IMR-90 (cell line): ENCODE data around the gene CACNA2D3. TPM values are rescaled to one million over a fixed set of nuclear protein-coding genes. Genes with fewer than 3 reads are reported as not detected.

Source experiments
- ATAC-seq: fragments of 200-7000 bp; cut with Tn5 transposase; 2 replicates; pipeline ENCODE4 v1.9.1; 2020; ENCODE audit warnings: low read depth, mild to moderate bottlenecking, moderate library complexity
- BruUV-seq: library from RNA; stranded (reverse); fragments of 400-500 nt; replicated peaks from 2 replicates; lab custom pipeline; 2021; lab: Mats Ljungman, UMichigan
- CTCF ChIA-PET: fragments of 300-600 bp; formaldehyde crosslinking; extraction: SDS; loops from one replicate; lab custom pipeline; 2021; ENCODE audit warnings: antibody characterized with exemption; lab: Yijun Ruan, JAX
- POLR2A ChIA-PET: fragments of 300-600 bp; sonication (Branson Sonifier 250); formaldehyde crosslinking; loops from one replicate; lab custom pipeline; 2022; ENCODE audit warnings: antibody characterized with exemption; ENCODE audit not compliant: unreplicated experiment; lab: Charles Lee
- DNase-seq: peaks from one replicate; pipeline ENCODE4 v3.0.0; 2013
- H2AFZ ChIP-seq: replicated peaks from 2 replicates; pipeline ENCODE3; 2013; ENCODE audit warnings: low read length, mild to moderate bottlenecking; ENCODE audit not compliant: poor library complexity
- H2AK5ac ChIP-seq: 2 replicates; pipeline ENCODE4 v1.6.1; 2013; ENCODE audit warnings: low read depth, low read length, inconsistent platforms
- H2AK9ac ChIP-seq: replicated peaks from 2 replicates; pipeline ENCODE3; 2013; ENCODE audit warnings: mild to moderate bottlenecking, low read depth, low read length, moderate library complexity; ENCODE audit not compliant: poor library complexity
- H2BK120ac ChIP-seq: 2 replicates; pipeline ENCODE4 v1.6.1; 2013; ENCODE audit warnings: low read depth, low read length, inconsistent platforms
- H2BK15ac ChIP-seq: 3 replicates; pipeline ENCODE4 v1.6.1; 2013; ENCODE audit warnings: low read depth, low read length, inconsistent platforms
- H2BK20ac ChIP-seq: 2 replicates; pipeline ENCODE4 v1.6.1; 2013; ENCODE audit warnings: low read depth, mild to moderate bottlenecking, inconsistent platforms, low read length, moderate library complexity
- H2BK5ac ChIP-seq: 2 replicates; pipeline ENCODE4 v1.6.1; 2013; ENCODE audit warnings: mild to moderate bottlenecking, low read depth, low read length, inconsistent platforms; ENCODE audit not compliant: poor library complexity, severe bottlenecking
- H3K14ac ChIP-seq: replicated peaks from 2 replicates; pipeline ENCODE4 v1.6.1; 2013; ENCODE audit warnings: low read depth, low read length, inconsistent platforms
- H3K18ac ChIP-seq: 2 replicates; pipeline ENCODE4 v1.6.1; 2013; ENCODE audit warnings: low read depth, low read length, control low read depth
- H3K23ac ChIP-seq: 2 replicates; pipeline ENCODE4 v1.6.1; 2013; ENCODE audit warnings: low read depth, low read length, inconsistent platforms
- H3K27ac ChIP-seq: 2 replicates; pipeline ENCODE4 v1.5.1; 2013; ENCODE audit warnings: mild to moderate bottlenecking, control low read depth, low read length; ENCODE audit not compliant: insufficient read depth
- H3K27me3 ChIP-seq: 2 replicates; pipeline ENCODE4 v1.6.1; 2013; ENCODE audit warnings: low read length; ENCODE audit not compliant: control insufficient read depth, insufficient read depth
- H3K36me3 ChIP-seq: 2 replicates; pipeline ENCODE4 v1.6.1; 2013; ENCODE audit warnings: low read length, mixed read lengths; ENCODE audit not compliant: control insufficient read depth, insufficient read depth
- H3K4ac ChIP-seq: 2 replicates; pipeline ENCODE4 v1.6.1; 2013; ENCODE audit warnings: low read depth, low read length, inconsistent platforms
- H3K4me1 ChIP-seq: 2 replicates; pipeline ENCODE4 v1.6.1; 2013; ENCODE audit warnings: low read length, mixed read lengths; ENCODE audit not compliant: control insufficient read depth, insufficient read depth
- H3K4me2 ChIP-seq: 2 replicates; pipeline ENCODE4 v1.6.1; 2013; ENCODE audit warnings: low read depth, mild to moderate bottlenecking, control low read depth, low read length, moderate library complexity
- H3K4me3 ChIP-seq: 2 replicates; pipeline ENCODE4 v1.5.1; 2013; ENCODE audit warnings: low read depth, mild to moderate bottlenecking, control low read depth, low read length, moderate library complexity; ENCODE audit not compliant: insufficient read depth
- H3K56ac ChIP-seq: 2 replicates; pipeline ENCODE4 v1.6.1; 2013; ENCODE audit warnings: low read length, inconsistent platforms; ENCODE audit not compliant: insufficient read depth; ENCODE audit errors: extremely low read depth
- H3K79me1 ChIP-seq, 2 experiments: 2 replicates each; pipeline ENCODE4 v1.6.1; 2013; ENCODE audit warnings: low read length in 2 of 2, inconsistent platforms in 1 of 2, low read depth in 1 of 2
- H3K9ac ChIP-seq: 2 replicates; pipeline ENCODE4 v1.6.1; 2013; ENCODE audit warnings: low read depth, low read length, control low read depth
- H3K9me1 ChIP-seq: 2 replicates; pipeline ENCODE4 v1.6.1; 2013; ENCODE audit warnings: low read length, inconsistent platforms; ENCODE audit not compliant: insufficient read depth
- H3K9me3 ChIP-seq: 2 replicates; pipeline ENCODE4 v1.6.1; 2013; ENCODE audit warnings: low read length; ENCODE audit not compliant: control insufficient read depth, insufficient read depth
- H4K20me1 ChIP-seq: 2 replicates; pipeline ENCODE4 v1.6.1; 2013; ENCODE audit warnings: low read length, inconsistent platforms; ENCODE audit not compliant: insufficient read depth
- H4K5ac ChIP-seq: 2 replicates; pipeline ENCODE4 v1.6.1; 2013; ENCODE audit warnings: mild to moderate bottlenecking, low read depth, low read length, control low read depth
- H4K8ac ChIP-seq, 2 experiments: 2 replicates each; pipeline ENCODE4 v1.6.1; 2013; ENCODE audit warnings: low read depth in 2 of 2, low read length in 2 of 2, control low read depth in 1 of 2, inconsistent platforms in 1 of 2
- H4K91ac ChIP-seq: 2 replicates; pipeline ENCODE4 v1.6.1; 2013; ENCODE audit warnings: low read depth, low read length, inconsistent platforms; ENCODE audit not compliant: insufficient read depth
- CEBPB ChIP-seq: IDR thresholded peaks from 2 replicates; pipeline ENCODE4 v1.6.1; 2012; ENCODE audit warnings: low read depth, low read length, improper control_type of control experiment
- CHD1 ChIP-seq: IDR thresholded peaks from 2 replicates; pipeline ENCODE4 v1.6.1; 2012; ENCODE audit warnings: low read depth, low read length, improper control_type of control experiment
- CTCF ChIP-seq: conservative IDR thresholded peaks from 2 replicates; pipeline ENCODE4 v1.5.1; 2012; ENCODE audit warnings: mild to moderate bottlenecking, low read depth, low read length, improper control_type of control experiment
- ELK1 ChIP-seq: fragments of 150-350 bp; IDR thresholded peaks from 2 replicates; pipeline ENCODE4 v1.6.1; 2016; ENCODE audit warnings: low read depth, mild to moderate bottlenecking, low read length, moderate library complexity, borderline replicate concordance
- FOS ChIP-seq: fragments of 150-350 bp; IDR thresholded peaks from 2 replicates; pipeline ENCODE4 v1.6.1; 2016; ENCODE audit warnings: low read depth, low read length
- MAFK ChIP-seq: IDR thresholded peaks from 2 replicates; pipeline ENCODE4 v1.6.1; 2012; ENCODE audit warnings: low read depth, low read length, improper control_type of control experiment
- MAZ ChIP-seq: IDR thresholded peaks from 2 replicates; pipeline ENCODE4 v1.6.1; 2012; ENCODE audit warnings: low read depth, mild to moderate bottlenecking, low read length, improper control_type of control experiment, moderate library complexity, borderline replicate concordance
- MXI1 ChIP-seq: IDR thresholded peaks from 2 replicates; pipeline ENCODE4 v1.6.1; 2012; ENCODE audit warnings: low read depth, mild to moderate bottlenecking, low read length, moderate library complexity, borderline replicate concordance
- NFE2L2 ChIP-seq: fragments of 150-350 bp; IDR thresholded peaks from 2 replicates; pipeline ENCODE4 v1.6.1; 2016; ENCODE audit warnings: low read depth, mild to moderate bottlenecking, low read length
- RAD21 ChIP-seq: IDR thresholded peaks from 2 replicates; pipeline ENCODE4 v1.6.1; 2012; ENCODE audit warnings: low read length, improper control_type of control experiment
- RCOR1 ChIP-seq: IDR thresholded peaks from 2 replicates; pipeline ENCODE4 v1.6.1; 2012; ENCODE audit warnings: mild to moderate bottlenecking, low read length, improper control_type of control experiment; ENCODE audit not compliant: insufficient replicate concordance
- USF2 ChIP-seq: fragments of 150-350 bp; IDR thresholded peaks from 2 replicates; pipeline ENCODE4 v1.6.1; 2017; ENCODE audit warnings: mild to moderate bottlenecking, antibody characterized with exemption, low read length, low read depth
- WGBS, 2 experiments: methylation state at CpG; one replicate each; pipeline versions ENCODE4 v1.1.5 to v1.1.7; 2013; ENCODE audit warnings: missing lambda C conversion rate in 2 of 2; ENCODE audit not compliant: insufficient read length in 1 of 2; ENCODE audit errors: extremely low coverage in 2 of 2; 5-methylcytosine and 5-hydroxymethylcytosine counted together
- dilution Hi-C: fragments of 300-500 bp; cut with HindIII; formaldehyde crosslinking; loops from one replicate; pipeline ENCODE4 v1.14.3; 2018; ENCODE audit warnings: low sequenced_read_pairs; ENCODE audit not compliant: unreplicated experiment
- in situ Hi-C: fragments of 300-500 bp; cut with MboI; formaldehyde crosslinking; loops from 3 replicates; pipeline ENCODE4 v1.14.3; 2019; ENCODE audit warnings: low sequenced_read_pairs, inconsistent platforms, mixed read lengths
- intact Hi-C: fragments of 100-400 bp; cut with micrococcal nuclease; formaldehyde crosslinking; loops from 2 replicates; pipeline ENCODE4 v1.10.0; 2022
- polyA plus RNA-seq, 3 experiments: library from polyadenylated mRNA; depleted of rRNA; stranded (reverse); fragments of >200 nt; gene quantifications; 2 replicates each; pipeline ENCODE4 v1.2.3, GENCODE V29; 2012; ENCODE audit warnings: low replicate concordance in 1 of 3
- total RNA-seq: library from RNA; depleted of rRNA; stranded (reverse); fragments of >200 nt; gene quantifications from 2 replicates; pipeline ENCODE4 v1.2.3, GENCODE V29; 2012

CACNA2D3 gene
- total and polyA plus RNA-seq, 2 of the 4 experiments (the other 2 are of a cell fraction): 0.36 to 0.41 TPM

GRCh38 chr3:55105647-55106046, 983.3 kb downstream of the CACNA2D3 start:
- no peak overlapping the region for H4K5ac ChIP-seq
- in situ Hi-C loops: no loop called here
- CTCF ChIA-PET: no interaction called here

More at GRCh38 chr3:55105647-55106046, 983.3 kb downstream of the CACNA2D3 start:
- Histone ChIP-seq H3K23ac (no peak overlapping the region), H2AK5ac (no peak overlapping the region), H4K91ac (no peak overlapping the region; the same call in 1 of the 2 replicates), H3K9me3 (no peaks in the 10 kb centered on the region), H3K4me3 (no peak overlapping the region), H3K4me2 (no peak overlapping the region), H3K14ac (no peak overlapping the region), H2BK120ac (no peak overlapping the region), H3K4ac (no peak overlapping the region), H3K27ac (no peak overlapping the region), H3K9me1 (no peaks in the 10 kb centered on the region), H3K56ac (no peak overlapping the region), H2AK9ac (no peak overlapping the region), H3K79me1 (no peaks in the 10 kb centered on the region), H3K27me3 (no peaks in the 10 kb centered on the region), H3K4me1 (no peaks in the 10 kb centered on the region), H2BK5ac (no peak overlapping the region), H4K20me1 (no peaks in the 10 kb centered on the region), H3K36me3 (no peaks in the 10 kb centered on the region), H2BK15ac (no peak overlapping the region), H3K18ac (no peak overlapping the region), H3K9ac (no peak overlapping the region), H4K8ac (no peak overlapping the region), H2BK20ac (no peak overlapping the region), H2AFZ (no peak overlapping the region)
- intact Hi-C loops (no loop called here), dilution Hi-C loops (no loop called here)
- WGBS, 2 experiments: 83% methylated on average over 2 of the region's 10 CpGs; no CpG with 5 or more reads in 1 of the 2 experiments
- BruUV-seq: no TSS peak
- POLR2A ChIA-PET: no interaction called here
- TF ChIP-seq RCOR1: no peak
- TF ChIP-seq CHD1: no peak
- no peak for TF ChIP-seq MXI1
- TF ChIP-seq CTCF: no peak
- TF ChIP-seq MAZ: no peak
- TF ChIP-seq ELK1: no peak
- no peak for TF ChIP-seq USF2
- no peak for TF ChIP-seq FOS
- no peak for TF ChIP-seq NFE2L2
- no peak for TF ChIP-seq RAD21
- no peak for TF ChIP-seq CEBPB
- TF ChIP-seq MAFK: no peak
- ATAC-seq (no peak), DNase-seq (no peak)
